HEK293 (cell line): ENCODE measurements around the gene ACAD11.
"Not testable (repeated sequence)": the region's sequence is repeated elsewhere in the genome, so short reads cannot be mapped to it uniquely, and the experiment has no call there.

Experiments used
- CTCF ChIA-PET: fragments of 350-600 bp; formaldehyde crosslinking; extraction: SDS; loops from one replicate; lab custom pipeline; 2021; ENCODE audit warnings: antibody characterized with exemption; lab: Yijun Ruan, JAX
- POLR2A ChIA-PET: fragments of 300-600 bp; formaldehyde crosslinking; extraction: SDS; loops from one replicate; lab custom pipeline; 2020; ENCODE audit warnings: antibody characterized with exemption, inconsistent platforms; lab: Yijun Ruan, JAX
- H3K27ac ChIP-seq: fragments of 200-500 bp; sonication (Bioruptor generic); 2 replicates; pipeline ENCODE4 v1.5.1; 2014; ENCODE audit warnings: low read depth, low read length, control low read depth, inconsistent platforms; ENCODE audit errors: extremely low read depth
- H3K36me3 ChIP-seq, 2 experiments: fragments of 200-500 bp in 1 of 2; sonication (Bioruptor generic) in 1 of 2; 1 replicate in 1 of 2; 2 replicates in 1 of 2; pipeline ENCODE4 v1.5.1; 2014 to 2017; ENCODE audit warnings: inconsistent platforms in 2 of 2, low read length in 2 of 2; ENCODE audit not compliant: control insufficient read depth in 2 of 2, insufficient read depth in 1 of 2
- H3K4me1 ChIP-seq: fragments of 200-500 bp; sonication (Bioruptor generic); 2 replicates; pipeline ENCODE4 v1.5.1; 2014; ENCODE audit warnings: mild to moderate bottlenecking, low read length, inconsistent platforms; ENCODE audit not compliant: control insufficient read depth, insufficient read depth
- H3K4me3 ChIP-seq: 2 replicates; pipeline ENCODE4 v1.5.1; 2011; ENCODE audit warnings: low read depth, mild to moderate bottlenecking, control low read depth, low read length, moderate library complexity
- H3K9me3 ChIP-seq: fragments of 200-500 bp; sonication (Bioruptor generic); 2 replicates; pipeline ENCODE4 v1.5.1; 2014; ENCODE audit warnings: low read depth, low read length, inconsistent platforms; ENCODE audit not compliant: control insufficient read depth, insufficient read depth
- BCL11A ChIP-seq: fragments of 450-650 bp; formaldehyde crosslinking; IDR thresholded peaks from 2 replicates; pipeline ENCODE4 v1.5.1; 2016; ENCODE audit warnings: low read depth, missing biosample characterization, missing genetic modification characterization
- GLI2 ChIP-seq: fragments of 450-650 bp; formaldehyde crosslinking; IDR thresholded peaks from 2 replicates; pipeline ENCODE4; 2017; ENCODE audit warnings: missing biosample characterization, missing genetic modification characterization, low read depth, borderline replicate concordance
- IKZF3 ChIP-seq: fragments of 450-650 bp; IDR thresholded peaks from 2 replicates; pipeline ENCODE4 v1.5.0; 2018; ENCODE audit warnings: missing biosample characterization, mild to moderate bottlenecking, missing genetic modification characterization, moderate library complexity
- MYNN ChIP-seq: fragments of 450-650 bp; formaldehyde crosslinking; IDR thresholded peaks from 2 replicates; pipeline ENCODE4 v1.5.1; 2016; ENCODE audit warnings: missing biosample characterization, missing genetic modification characterization, borderline replicate concordance
- PRDM10 ChIP-seq: fragments of 450-650 bp; formaldehyde crosslinking; IDR thresholded peaks from 2 replicates; pipeline ENCODE4 v1.5.1; 2016; ENCODE audit warnings: missing biosample characterization, missing genetic modification characterization
- TRIM28 ChIP-seq: IDR thresholded peaks from 2 replicates; pipeline ENCODE4 v1.6.1; 2011; ENCODE audit warnings: low read length, control low read depth, borderline replicate concordance
- WT1 ChIP-seq: fragments of 450-650 bp; formaldehyde crosslinking; IDR thresholded peaks from 2 replicates; pipeline ENCODE4 v1.5.1; 2016; ENCODE audit warnings: missing biosample characterization, missing genetic modification characterization
- YY1 ChIP-seq: fragments of 450-650 bp; formaldehyde crosslinking; IDR thresholded peaks from 2 replicates; pipeline ENCODE4 v1.5.1; 2018; ENCODE audit warnings: missing biosample characterization, missing genetic modification characterization
- ZBTB11 ChIP-seq: fragments of 450-650 bp; formaldehyde crosslinking; conservative IDR thresholded peaks from 2 replicates; pipeline ENCODE4 v1.5.1; 2016; ENCODE audit warnings: low read depth, missing biosample characterization, missing genetic modification characterization
- ZBTB17 ChIP-seq: fragments of 450-650 bp; formaldehyde crosslinking; IDR thresholded peaks from 2 replicates; pipeline ENCODE4 v1.5.1; 2016; ENCODE audit warnings: missing biosample characterization, missing genetic modification characterization
- ZNF132 ChIP-seq: fragments of 450-650 bp; formaldehyde crosslinking; IDR thresholded peaks from 2 replicates; pipeline ENCODE4 v1.5.1; 2017; ENCODE audit warnings: missing biosample characterization, missing genetic modification characterization, borderline replicate concordance
- ZNF211 ChIP-seq: fragments of 450-650 bp; formaldehyde crosslinking; IDR thresholded peaks from 2 replicates; pipeline ENCODE4 v1.5.1; 2016; ENCODE audit warnings: low read depth, missing biosample characterization, missing genetic modification characterization
- ZNF596 ChIP-seq: fragments of 450-650 bp; IDR thresholded peaks from 2 replicates; pipeline ENCODE4 v1.5.0; 2018; ENCODE audit warnings: missing biosample characterization, mild to moderate bottlenecking, missing genetic modification characterization, moderate library complexity
- ZNF624 ChIP-seq: fragments of 450-650 bp; formaldehyde crosslinking; IDR thresholded peaks from 2 replicates; pipeline ENCODE4 v1.5.1; 2017; ENCODE audit warnings: missing biosample characterization, missing genetic modification characterization
- ZNF747 ChIP-seq: fragments of 450-650 bp; formaldehyde crosslinking; IDR thresholded peaks from 2 replicates; pipeline ENCODE4 v1.5.1; 2016; ENCODE audit warnings: missing biosample characterization, missing genetic modification characterization
- TF ChIP-seq, protein P1 (sequence below): fragments of 450-650 bp; formaldehyde crosslinking; IDR thresholded peaks from 2 replicates; pipeline ENCODE4 v1.5.1; 2016; ENCODE audit warnings: missing biosample characterization, missing genetic modification characterization
- TF ChIP-seq, protein P2 (sequence below): fragments of 450-650 bp; IDR thresholded peaks from 2 replicates; pipeline ENCODE4 v1.5.1; 2018; ENCODE audit warnings: missing biosample characterization, missing genetic modification characterization
- TF ChIP-seq, protein P3 (sequence below): fragments of 450-650 bp; formaldehyde crosslinking; IDR thresholded peaks from 2 replicates; pipeline ENCODE4 v1.5.1; 2016; ENCODE audit warnings: missing biosample characterization, missing genetic modification characterization

Gene ACAD11

DNA sequence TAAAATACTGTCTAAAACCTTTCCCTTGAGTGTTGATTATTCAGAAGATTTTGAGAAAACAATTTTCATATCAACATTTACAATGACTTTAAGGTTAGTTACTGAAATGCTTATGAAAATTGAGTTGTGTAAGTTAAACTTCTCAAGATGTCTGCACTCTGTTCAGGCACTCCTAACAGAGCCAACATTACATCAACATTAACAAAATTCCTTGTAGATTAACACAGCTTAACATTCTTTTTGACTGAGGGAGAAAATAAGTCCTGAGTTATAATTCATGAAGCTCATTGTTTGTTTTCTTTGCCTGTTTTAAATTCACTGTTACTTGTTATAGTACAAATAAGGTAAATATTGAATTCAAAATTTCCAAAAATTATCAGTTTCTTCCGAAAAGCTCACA lies 53.5 kb downstream of the ACAD11 start:
- POLR2A ChIA-PET, result no interaction called here
- Histone ChIP-seq H3K27ac (no peak overlapping the region), H3K4me1 (no peaks in the 10 kb centered on the region)
- TF ChIP-seq, protein P1, sequence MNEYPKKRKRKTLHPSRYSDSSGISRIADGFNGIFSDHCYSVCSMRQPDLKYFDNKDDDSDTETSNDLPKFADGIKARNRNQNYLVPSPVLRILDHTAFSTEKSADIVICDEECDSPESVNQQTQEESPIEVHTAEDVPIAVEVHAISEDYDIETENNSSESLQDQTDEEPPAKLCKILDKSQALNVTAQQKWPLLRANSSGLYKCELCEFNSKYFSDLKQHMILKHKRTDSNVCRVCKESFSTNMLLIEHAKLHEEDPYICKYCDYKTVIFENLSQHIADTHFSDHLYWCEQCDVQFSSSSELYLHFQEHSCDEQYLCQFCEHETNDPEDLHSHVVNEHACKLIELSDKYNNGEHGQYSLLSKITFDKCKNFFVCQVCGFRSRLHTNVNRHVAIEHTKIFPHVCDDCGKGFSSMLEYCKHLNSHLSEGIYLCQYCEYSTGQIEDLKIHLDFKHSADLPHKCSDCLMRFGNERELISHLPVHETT (tag by site-specific recombination), result no peak
- TF ChIP-seq ZNF132, result no peak
- no peak for TF ChIP-seq PRDM10 (tag by site-specific recombination)
- no peak for TF ChIP-seq TRIM28
- TF ChIP-seq YY1 (tag by site-specific recombination), result no peak
- no peak for TF ChIP-seq ZNF624 (tag by site-specific recombination)
- TF ChIP-seq, all 188 proteins: peak for 0
- Histone ChIP-seq H3K4me3 (no peak overlapping the region), H3K9me3 (no peaks in the 10 kb centered on the region), H3K36me3 (peaks cover 0 to 15% of the 10 kb centered on the region in 2 experiments; a peak in 2 of 3 replicates)
- CTCF ChIA-PET, result no interaction called here

- no peak overlapping the region for H3K27ac ChIP-seq
- no peak for TF ChIP-seq MYNN (tag by site-specific recombination)
- TF ChIP-seq ZNF747, result no peak
- no peak for TF ChIP-seq ZNF132
- TF ChIP-seq ZNF211 (tag by site-specific recombination), result no peak
- TF ChIP-seq, protein P2, sequence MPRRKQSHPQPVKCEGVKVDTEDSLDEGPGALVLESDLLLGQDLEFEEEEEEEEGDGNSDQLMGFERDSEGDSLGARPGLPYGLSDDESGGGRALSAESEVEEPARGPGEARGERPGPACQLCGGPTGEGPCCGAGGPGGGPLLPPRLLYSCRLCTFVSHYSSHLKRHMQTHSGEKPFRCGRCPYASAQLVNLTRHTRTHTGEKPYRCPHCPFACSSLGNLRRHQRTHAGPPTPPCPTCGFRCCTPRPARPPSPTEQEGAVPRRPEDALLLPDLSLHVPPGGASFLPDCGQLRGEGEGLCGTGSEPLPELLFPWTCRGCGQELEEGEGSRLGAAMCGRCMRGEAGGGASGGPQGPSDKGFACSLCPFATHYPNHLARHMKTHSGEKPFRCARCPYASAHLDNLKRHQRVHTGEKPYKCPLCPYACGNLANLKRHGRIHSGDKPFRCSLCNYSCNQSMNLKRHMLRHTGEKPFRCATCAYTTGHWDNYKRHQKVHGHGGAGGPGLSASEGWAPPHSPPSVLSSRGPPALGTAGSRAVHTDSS (tag by site-specific recombination), result no peak
- TF ChIP-seq ZBTB11 (tag by site-specific recombination), result no peak
- no peak for TF ChIP-seq BCL11A (tag by site-specific recombination)
- TF ChIP-seq, protein P3, sequence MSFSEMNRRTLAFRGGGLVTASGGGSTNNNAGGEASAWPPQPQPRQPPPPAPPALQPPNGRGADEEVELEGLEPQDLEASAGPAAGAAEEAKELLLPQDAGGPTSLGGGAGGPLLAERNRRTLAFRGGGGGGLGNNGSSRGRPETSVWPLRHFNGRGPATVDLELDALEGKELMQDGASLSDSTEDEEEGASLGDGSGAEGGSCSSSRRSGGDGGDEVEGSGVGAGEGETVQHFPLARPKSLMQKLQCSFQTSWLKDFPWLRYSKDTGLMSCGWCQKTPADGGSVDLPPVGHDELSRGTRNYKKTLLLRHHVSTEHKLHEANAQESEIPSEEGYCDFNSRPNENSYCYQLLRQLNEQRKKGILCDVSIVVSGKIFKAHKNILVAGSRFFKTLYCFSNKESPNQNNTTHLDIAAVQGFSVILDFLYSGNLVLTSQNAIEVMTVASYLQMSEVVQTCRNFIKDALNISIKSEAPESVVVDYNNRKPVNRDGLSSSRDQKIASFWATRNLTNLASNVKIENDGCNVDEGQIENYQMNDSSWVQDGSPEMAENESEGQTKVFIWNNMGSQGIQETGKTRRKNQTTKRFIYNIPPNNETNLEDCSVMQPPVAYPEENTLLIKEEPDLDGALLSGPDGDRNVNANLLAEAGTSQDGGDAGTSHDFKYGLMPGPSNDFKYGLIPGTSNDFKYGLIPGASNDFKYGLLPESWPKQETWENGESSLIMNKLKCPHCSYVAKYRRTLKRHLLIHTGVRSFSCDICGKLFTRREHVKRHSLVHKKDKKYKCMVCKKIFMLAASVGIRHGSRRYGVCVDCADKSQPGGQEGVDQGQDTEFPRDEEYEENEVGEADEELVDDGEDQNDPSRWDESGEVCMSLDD (tag by site-specific recombination), result no peak
- no peak for TF ChIP-seq ZBTB17 (tag by site-specific recombination)
- TF ChIP-seq IKZF3 (tag by site-specific recombination), result no peak
- TF ChIP-seq WT1, result no peak
- TF ChIP-seq ZNF596 (tag by site-specific recombination), result no peak
- no peak for TF ChIP-seq GLI2 (tag by site-specific recombination)
- no peak overlapping the region for H3K4me3 ChIP-seq
- CTCF ChIA-PET, result no interaction called here
- no peaks in the 10 kb centered on the region for H3K9me3 ChIP-seq
- POLR2A ChIA-PET, result no interaction called here
- H3K4me1 ChIP-seq, result no peaks in the 10 kb centered on the region
- H3K36me3 ChIP-seq, result peaks cover 0 to 15% of the 10 kb centered on the region in 2 experiments; a peak in 2 of 3 replicates
These were observed 54.2 kb downstream of the ACAD11 start for GRCh38 chr3:132605374-132605792.

DNA sequence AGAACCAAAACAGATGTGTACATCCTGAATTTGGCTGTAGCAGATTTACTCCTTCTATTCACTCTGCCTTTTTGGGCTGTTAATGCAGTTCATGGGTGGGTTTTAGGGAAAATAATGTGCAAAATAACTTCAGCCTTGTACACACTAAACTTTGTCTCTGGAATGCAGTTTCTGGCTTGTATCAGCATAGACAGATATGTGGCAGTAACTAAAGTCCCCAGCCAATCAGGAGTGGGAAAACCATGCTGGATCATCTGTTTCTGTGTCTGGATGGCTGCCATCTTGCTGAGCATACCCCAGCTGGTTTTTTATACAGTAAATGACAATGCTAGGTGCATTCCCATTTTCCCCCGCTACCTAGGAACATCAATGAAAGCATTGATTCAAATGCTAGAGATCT lies 59.0 kb downstream of the ACAD11 start:
- POLR2A ChIA-PET, H3K4me1 ChIP-seq, H3K9me3 ChIP-seq, H3K4me3 ChIP-seq, CTCF ChIA-PET, H3K27ac ChIP-seq: not testable (repeated sequence)
- H3K36me3 ChIP-seq, result peaks cover 0 to 18% of the 10 kb centered on the region in 2 experiments; a peak in 2 of 3 replicates
